GM18507 (cell line): ENCODE measurements around the gene USP40.

Source experiments
- DNase-seq: peaks from one replicate; pipeline ENCODE4 v3.0.0; 2011; ENCODE audit warnings: low read depth; ENCODE audit not compliant: insufficient read length; ENCODE audit errors: extremely low spot score
- FAIRE-seq: peaks from 2 replicates; lab custom pipeline; 2011; peaks lifted over from hg19 to GRCh38; lab: Jason Lieb, UNC

Gene USP40

GRCh38 chr2:233503481-233503880, 63.1 kb downstream of the USP40 start:
- DNase-seq (no peak), FAIRE-seq (peak; percentile 26)

DNA sequence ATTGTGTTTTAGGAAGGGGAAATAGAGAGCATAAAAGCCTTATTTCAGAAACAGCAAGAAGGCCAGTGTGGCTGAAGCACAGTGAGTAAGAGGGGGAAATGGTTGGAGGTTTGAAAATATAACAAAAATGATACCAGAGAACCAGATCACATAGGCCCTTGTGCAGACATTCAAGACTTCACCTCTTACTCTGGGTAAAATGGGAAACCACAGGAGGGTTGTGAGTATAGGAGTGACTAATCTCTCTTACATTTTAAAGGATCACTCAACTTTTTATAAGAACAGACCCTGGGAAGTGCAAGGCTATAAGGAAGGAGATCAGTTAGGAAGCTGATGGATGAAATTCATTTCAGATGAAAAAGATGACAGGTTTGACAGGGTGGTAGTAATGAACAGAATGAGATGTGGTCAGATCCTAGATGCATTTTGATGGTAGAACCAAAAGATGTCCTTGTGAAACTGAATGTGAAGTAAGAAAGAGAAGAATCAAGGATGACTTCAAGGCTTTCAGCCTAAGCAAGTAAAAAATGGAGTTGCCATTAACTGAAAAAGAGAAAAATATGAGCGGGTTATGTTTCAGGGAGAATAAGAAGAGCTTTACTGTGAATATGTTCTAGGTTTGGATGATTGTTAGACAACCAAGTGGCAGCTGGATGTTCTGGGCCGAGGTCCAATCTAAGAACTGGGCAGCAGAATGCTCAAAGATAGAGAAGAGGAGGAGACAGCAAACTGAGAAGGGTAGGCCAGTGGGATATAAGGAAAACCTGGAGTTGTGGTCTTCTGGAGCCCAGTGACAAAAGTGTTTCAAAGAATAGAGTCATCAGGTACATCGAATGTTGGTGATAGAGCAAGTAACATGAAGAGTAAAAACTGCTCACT, 65.1 kb downstream of the USP40 start:
- no peak for DNase-seq
- peak; percentile 64 for FAIRE-seq

DNA sequence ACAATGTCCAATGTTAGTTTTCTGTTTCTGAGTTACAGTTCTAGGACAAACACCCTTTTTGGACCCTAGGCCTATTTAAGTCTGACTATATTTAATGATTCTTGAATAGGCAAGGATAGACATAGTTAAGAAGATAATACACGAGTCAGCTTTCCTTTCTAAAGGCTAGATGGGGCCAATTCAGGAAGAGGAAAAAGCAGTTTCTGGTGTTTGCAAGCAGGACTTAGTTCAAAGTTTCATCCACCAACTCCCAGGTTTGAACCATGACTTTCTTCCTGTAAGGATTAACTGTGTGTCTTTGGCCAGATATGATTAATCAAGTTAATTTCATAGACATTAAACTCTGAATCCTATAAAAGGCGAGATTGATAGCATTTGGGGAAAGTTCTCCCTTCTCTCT, 66.7 kb downstream of the USP40 start:
- FAIRE-seq (peak; percentile 46), DNase-seq (no peak)

GRCh38 chr2:233498126-233498525, 68.5 kb downstream of the USP40 start:
- no peak for DNase-seq
- FAIRE-seq = no peak

- DNase-seq (no peak), FAIRE-seq (no peak)
These were observed 68.9 kb downstream of the USP40 start for GRCh38 chr2:233497692-233498091.

- FAIRE-seq (no peak), DNase-seq (no peak)
These were observed 70.8 kb downstream of the USP40 start for GRCh38 chr2:233495503-233496496.

GRCh38 chr2:233492751-233493150, 73.8 kb downstream of the USP40 start:
- DNase-seq = no peak
- no peak for FAIRE-seq

GRCh38 chr2:233492078-233492477, 74.5 kb downstream of the USP40 start:
- DNase-seq = no peak
- FAIRE-seq = no peak

GRCh38 chr2:233491326-233491725, 75.3 kb downstream of the USP40 start:
- no peak for DNase-seq
- no peak for FAIRE-seq

DNA sequence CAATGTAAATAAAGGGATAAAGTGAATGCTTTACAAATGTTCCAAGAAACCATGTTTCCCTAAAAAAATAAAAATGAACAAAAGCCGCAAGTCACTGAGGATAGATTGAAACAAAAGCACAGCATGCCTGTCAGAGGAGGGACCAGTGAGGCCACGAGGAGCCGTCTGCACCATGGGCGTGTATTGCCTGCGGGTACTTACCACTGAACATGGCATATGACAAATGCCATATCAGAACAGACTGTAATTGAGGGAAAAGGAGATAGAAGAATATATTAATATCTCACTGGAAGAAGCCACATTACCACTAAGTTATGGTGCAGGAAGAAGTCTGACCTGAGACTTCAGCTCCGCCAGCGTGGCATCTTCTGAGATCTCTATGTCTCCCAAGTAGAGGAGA, 75.8 kb downstream of the USP40 start:
- FAIRE-seq (no peak), DNase-seq (no peak)

DNA sequence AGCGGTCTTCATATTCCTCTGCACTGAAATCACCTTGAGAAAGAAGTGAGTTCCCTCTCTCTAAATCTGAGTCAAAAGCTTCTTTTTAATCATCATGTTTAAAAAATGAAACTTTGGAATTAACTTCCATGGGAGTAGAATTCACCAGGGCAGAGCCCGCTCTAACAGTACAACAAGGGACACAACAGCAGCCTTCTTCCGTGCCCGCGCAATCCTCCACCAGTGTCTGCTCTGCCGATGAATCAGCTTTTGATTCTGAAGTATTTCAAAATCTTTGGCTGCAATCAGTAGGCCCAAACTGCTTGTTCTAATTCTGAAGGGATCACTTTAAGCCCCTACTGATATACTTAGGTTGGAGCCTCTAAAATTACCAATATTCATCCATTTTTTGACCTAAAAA, 76.9 kb downstream of the USP40 start:
- DNase-seq = no peak
- FAIRE-seq = no peak

DNA sequence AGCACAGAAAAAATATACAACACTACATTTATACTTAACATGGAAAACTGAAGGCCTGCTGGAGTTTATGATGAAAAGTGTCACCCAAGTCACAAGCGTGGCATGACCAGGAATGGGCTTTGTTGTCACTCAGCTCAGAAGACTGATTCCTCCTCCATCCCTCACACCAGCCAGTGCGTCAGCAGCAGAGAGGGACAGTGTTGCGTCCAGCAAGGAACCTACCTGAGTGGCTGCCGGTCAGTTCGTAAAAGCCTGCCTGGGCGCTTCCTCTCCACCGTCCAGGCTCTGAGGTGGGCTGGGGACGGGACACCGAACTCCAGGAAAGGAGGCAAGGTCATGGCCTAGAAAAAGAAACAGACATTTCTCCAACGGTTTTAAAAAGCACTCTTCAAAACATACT, 77.4 kb downstream of the USP40 start:
- DNase-seq (no peak), FAIRE-seq (no peak)

DNA sequence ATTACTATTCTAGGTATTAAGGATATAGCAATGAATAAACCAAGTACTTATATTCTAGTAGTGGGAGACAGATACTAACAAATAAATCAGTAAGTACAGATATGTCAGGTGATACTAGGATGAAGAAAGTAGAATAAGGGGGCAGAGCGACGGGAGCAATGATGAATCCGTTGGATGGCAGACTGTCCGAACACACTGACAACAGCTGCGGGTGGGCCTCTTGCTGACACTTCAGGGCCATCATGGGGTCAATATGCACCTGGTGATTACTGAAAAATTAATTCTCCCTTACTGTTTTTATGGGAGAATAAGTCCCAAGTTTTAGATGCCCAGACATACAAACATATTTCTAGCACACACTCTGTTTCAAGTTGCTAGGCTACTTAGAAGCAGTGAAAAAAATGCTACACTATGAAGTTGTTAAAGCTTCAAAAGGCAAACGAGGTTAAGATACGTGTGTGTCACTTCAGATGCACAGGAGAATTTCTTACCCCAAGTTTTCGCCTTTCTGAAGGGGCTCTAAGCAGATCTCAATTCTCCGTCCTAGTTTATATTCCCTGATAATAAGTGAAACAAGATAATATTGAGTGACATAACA, 78.7 kb downstream of the USP40 start:
- FAIRE-seq = no peak
- no peak for DNase-seq

DNA sequence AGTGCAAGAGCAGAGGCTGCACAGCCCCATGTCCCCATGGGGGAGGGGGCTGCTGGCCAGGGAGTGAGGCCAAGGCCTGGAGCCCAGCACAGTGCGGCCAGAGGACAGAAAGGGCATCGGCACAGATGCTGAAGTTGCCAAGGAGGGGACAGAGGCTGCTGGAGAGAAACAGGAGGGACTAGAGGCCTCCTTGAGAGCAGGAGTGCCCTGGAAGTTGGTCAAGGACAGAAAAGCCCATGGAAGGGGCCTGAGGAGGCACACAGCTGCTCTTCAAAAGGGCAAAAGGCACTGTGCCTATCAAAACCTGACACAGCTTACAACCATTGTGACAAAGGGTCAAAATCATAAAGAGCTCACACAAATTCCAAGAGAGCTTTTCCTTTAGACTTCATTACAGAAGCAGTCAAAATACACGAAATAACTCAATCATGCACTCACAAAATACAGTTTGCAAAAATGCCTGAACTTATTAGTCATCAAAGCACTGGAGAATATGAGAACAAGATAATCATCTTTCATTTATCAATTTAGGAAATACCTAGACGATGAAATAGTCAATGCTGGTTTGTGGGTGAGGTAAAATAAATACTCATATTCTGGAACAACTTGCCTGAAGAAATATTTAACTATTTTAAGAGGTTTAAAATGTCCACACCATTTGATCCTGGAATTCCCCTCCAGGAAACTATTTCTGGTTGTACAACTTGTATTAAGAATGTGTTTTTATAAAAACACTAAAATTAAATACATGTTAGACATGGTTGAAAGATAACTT, 79.6 kb downstream of the USP40 start:
- FAIRE-seq = no peak
- DNase-seq = no peak

- FAIRE-seq = no peak
These were observed 80.2 kb downstream of the USP40 start for GRCh38 chr2:233486357-233486756.

DNA sequence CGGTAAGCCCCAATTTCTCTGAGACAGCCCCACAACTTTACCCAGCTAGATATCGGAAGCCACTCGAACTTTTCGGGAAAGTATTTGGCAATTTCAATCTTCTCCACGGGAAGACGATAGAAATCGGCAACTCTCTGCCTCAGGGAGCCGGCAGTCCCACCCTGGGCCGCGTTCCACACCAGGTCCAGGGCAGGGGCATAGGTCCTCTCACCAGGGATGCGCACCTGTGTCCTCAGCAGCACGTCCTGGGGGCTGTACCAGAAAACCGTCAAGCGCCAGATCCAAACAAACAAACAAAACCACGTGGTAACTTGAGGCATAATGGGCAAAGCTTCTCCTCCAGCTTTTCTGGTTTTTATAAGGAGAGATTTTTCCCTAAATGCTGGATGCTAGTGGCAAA, 80.9 kb downstream of the USP40 start:
- no peak for FAIRE-seq

More at GRCh38 chr2:233486357-233486756, 80.2 kb downstream of the USP40 start:
- no peak for DNase-seq

DNA sequence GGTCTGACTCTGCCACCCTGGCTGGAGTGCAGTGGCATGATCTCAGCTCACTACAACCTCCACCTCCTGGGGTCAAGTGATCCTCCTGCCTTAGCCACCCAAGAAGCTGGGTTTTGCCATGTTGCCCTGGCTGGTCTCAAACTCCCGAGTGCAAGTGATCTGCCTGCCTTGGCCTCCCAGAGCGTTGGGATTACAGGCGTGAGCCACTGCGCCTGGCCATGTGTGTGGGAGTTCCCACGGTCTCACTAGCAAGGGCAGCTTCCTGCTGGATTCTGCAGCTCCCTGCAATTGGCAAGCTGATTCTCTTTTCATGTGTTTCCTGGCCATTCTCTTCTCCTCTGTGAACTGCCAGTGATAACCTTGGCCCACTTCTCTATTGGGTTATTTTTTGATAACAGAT, 84.0 kb downstream of the USP40 start:
- no peak for FAIRE-seq

More for the DNA sequence above, 80.9 kb downstream of the USP40 start:
- no peak for DNase-seq

GRCh38 chr2:233481368-233482142, 85.0 kb downstream of the USP40 start:
- no peak for DNase-seq
- FAIRE-seq = no peak

More for the DNA sequence above, 84.0 kb downstream of the USP40 start:
- DNase-seq = no peak
